Neural progenitor cell (in vitro differentiated cells): ENCODE results near the gene SKIC3. TPM values are rescaled to one million over a fixed set of nuclear protein-coding genes. Genes with fewer than 3 reads are reported as not detected.

ENCODE experiments used
- DNase-seq: peaks from one replicate; pipeline ENCODE4 v3.0.0-alpha.2; 2016; ENCODE audit warnings: low spot score
- H2AFZ ChIP-seq: fragments of 200-600 bp; sonication (generic); replicated peaks from 2 replicates; pipeline ENCODE4 v1.6.1; 2016; ENCODE audit warnings: antibody characterized with exemption
- H3F3A ChIP-seq: fragments of 200-600 bp; sonication (generic); 2 replicates; pipeline ENCODE4 v1.6.1; 2016; ENCODE audit warnings: antibody characterized with exemption, low read depth
- H3K27ac ChIP-seq: fragments of 200-600 bp; sonication (generic); 2 replicates; pipeline ENCODE4 v1.5.1; 2016; ENCODE audit warnings: mild to moderate bottlenecking
- H3K27me3 ChIP-seq: fragments of 200-600 bp; sonication (generic); 2 replicates; pipeline ENCODE4 v1.6.1; 2016; ENCODE audit warnings: mild to moderate bottlenecking, moderate library complexity
- H3K36me3 ChIP-seq: fragments of 200-600 bp; sonication (generic); 2 replicates; pipeline ENCODE4 v1.5.1; 2016
- H3K4me1 ChIP-seq: fragments of 200-600 bp; sonication (generic); 2 replicates; pipeline ENCODE4 v1.6.1; 2016; ENCODE audit warnings: mixed run types
- H3K4me2 ChIP-seq: fragments of 200-600 bp; sonication (generic); 2 replicates; pipeline ENCODE4 v1.6.1; 2016
- H3K4me3 ChIP-seq: fragments of 200-600 bp; sonication (generic); 2 replicates; pipeline ENCODE4 v1.5.1; 2016
- H3K79me2 ChIP-seq: fragments of 200-600 bp; sonication (generic); 2 replicates; pipeline ENCODE4 v1.6.1; 2016; ENCODE audit warnings: low read depth
- H3K9ac ChIP-seq: fragments of 200-600 bp; sonication (generic); 2 replicates; pipeline ENCODE4 v1.6.1; 2016
- H3K9me3 ChIP-seq: fragments of 200-600 bp; sonication (generic); 2 replicates; pipeline ENCODE4 v1.5.1; 2016; ENCODE audit warnings: low read depth
- H4K20me1 ChIP-seq: fragments of 200-600 bp; sonication (generic); 2 replicates; pipeline ENCODE4 v1.6.1; 2016; ENCODE audit warnings: low read depth
- H3K27ac Mint-ChIP-seq: 3 replicates; pipeline ENCODE4 v1.8.0; 2021; ENCODE audit warnings: mixed read lengths
- H3K27me3 Mint-ChIP-seq: 2 replicates; pipeline ENCODE4 v1.8.0; 2022; ENCODE audit warnings: low read depth, mild to moderate bottlenecking, inconsistent platforms, moderate library complexity, mixed read lengths; ENCODE audit not compliant: insufficient read depth
- H3K36me3 Mint-ChIP-seq: 3 replicates; pipeline ENCODE4 v1.8.0; 2021; ENCODE audit warnings: mixed read lengths
- H3K4me1 Mint-ChIP-seq: 3 replicates; pipeline ENCODE4 v1.8.0; 2021; ENCODE audit warnings: mixed read lengths
- H3K4me3 Mint-ChIP-seq: 3 replicates; pipeline ENCODE4 v1.8.0; 2021; ENCODE audit warnings: mild to moderate bottlenecking, moderate library complexity, mixed read lengths
- H3K9me3 Mint-ChIP-seq: 3 replicates; pipeline ENCODE4 v1.8.0; 2020; ENCODE audit warnings: mixed read lengths
- CTCF ChIP-seq: fragments of 200-600 bp; sonication (generic); IDR thresholded peaks from 2 replicates; pipeline ENCODE4 v1.5.1; 2017; ENCODE audit warnings: antibody characterized with exemption, mild to moderate bottlenecking
- EZH2 ChIP-seq: fragments of 200-600 bp; sonication (generic); IDR thresholded peaks from 2 replicates; pipeline ENCODE4 v1.6.1; 2017; ENCODE audit warnings: antibody characterized with exemption, mild to moderate bottlenecking, moderate library complexity
- EZH2phosphoT487 ChIP-seq: fragments of 200-600 bp; sonication (generic); IDR thresholded peaks from 2 replicates; pipeline ENCODE4 v1.6.1; 2017; ENCODE audit warnings: antibody characterized with exemption
- total RNA-seq: library from RNA; depleted of rRNA; stranded (reverse); fragments of >200 nt; gene quantifications from 2 replicates; pipeline ENCODE4 v1.2.3, GENCODE V29; 2015; ENCODE audit warnings: low replicate concordance

SKIC3 gene
- total RNA-seq, 1 donor from 2014 or later, result 132 TPM

- Histone ChIP-seq H3K27me3 (no peaks in the 10 kb centered on the region), H2AFZ (no peak overlapping the region), H3K4me3 (no peak overlapping the region), H3F3A (no peaks in the 10 kb centered on the region), H3K9ac (no peak overlapping the region), H3K4me1 (no peaks in the 10 kb centered on the region), H3K4me2 (no peak overlapping the region), H3K27ac (no peak overlapping the region), H3K9me3 (no peaks in the 10 kb centered on the region), H3K36me3 (no peaks in the 10 kb centered on the region), H4K20me1 (no peaks in the 10 kb centered on the region), H3K79me2 (no peaks in the 10 kb centered on the region)
- H3K27ac Mint-ChIP-seq, result no peak overlapping the region
- H3K4me1 Mint-ChIP-seq, result no peaks in the 10 kb centered on the region
- no peak overlapping the region for H3K4me3 Mint-ChIP-seq
- no peaks in the 10 kb centered on the region for H3K9me3 Mint-ChIP-seq
- H3K36me3 Mint-ChIP-seq, result no peaks in the 10 kb centered on the region
- no peaks in the 10 kb centered on the region for H3K27me3 Mint-ChIP-seq
- no peak for DNase-seq
- TF ChIP-seq CTCF, result no peak
- no peak for TF ChIP-seq EZH2phosphoT487
- no peak for TF ChIP-seq EZH2
These were observed 40.6 kb upstream of the SKIC3 start for GRCh38 chr5:95595289-95595931.

GRCh38 chr5:95591490-95591901, 36.7 kb upstream of the SKIC3 start:
- no peaks in the 10 kb centered on the region for H3K79me2 ChIP-seq
- Mint-ChIP-seq H3K4me3 (no peak overlapping the region), H3K9me3 (no peaks in the 10 kb centered on the region), H3K36me3 (peaks cover 2% of the 10 kb centered on the region), H3K27ac (no peak overlapping the region), H3K4me1 (no peaks in the 10 kb centered on the region), H3K27me3 (no peaks in the 10 kb centered on the region)
- H3K9ac ChIP-seq, result no peak overlapping the region
- TF ChIP-seq CTCF (no peak), EZH2phosphoT487 (no peak), EZH2 (no peak)
- DNase-seq, result no peak
- no peak overlapping the region for H3K4me2 ChIP-seq
- H3F3A ChIP-seq, result no peaks in the 10 kb centered on the region
- no peak overlapping the region for H2AFZ ChIP-seq
- no peaks in the 10 kb centered on the region for H3K9me3 ChIP-seq
- no peaks in the 10 kb centered on the region for H3K27me3 ChIP-seq
- no peak overlapping the region for H3K4me3 ChIP-seq
- no peaks in the 10 kb centered on the region for H3K36me3 ChIP-seq
- H3K27ac ChIP-seq, result no peak overlapping the region
- H4K20me1 ChIP-seq, result no peaks in the 10 kb centered on the region
- H3K4me1 ChIP-seq, result no peaks in the 10 kb centered on the region

- no peaks in the 10 kb centered on the region for H3K4me1 Mint-ChIP-seq
- no peaks in the 10 kb centered on the region for H3K4me1 ChIP-seq
- H3K4me2 ChIP-seq, result no peak overlapping the region
- no peak overlapping the region for H3K27ac Mint-ChIP-seq
- H3K4me3 Mint-ChIP-seq, result no peak overlapping the region
- no peak overlapping the region for H3K9ac ChIP-seq
- no peak overlapping the region for H2AFZ ChIP-seq
- H3K36me3 Mint-ChIP-seq, result peaks cover 2% of the 10 kb centered on the region
- H3K79me2 ChIP-seq, result no peaks in the 10 kb centered on the region
- no peaks in the 10 kb centered on the region for H3K27me3 ChIP-seq
- no peak overlapping the region for H3K4me3 ChIP-seq
- H4K20me1 ChIP-seq, result no peaks in the 10 kb centered on the region
- H3K36me3 ChIP-seq, result no peaks in the 10 kb centered on the region
- H3K27me3 Mint-ChIP-seq, result no peaks in the 10 kb centered on the region
- H3F3A ChIP-seq, result no peaks in the 10 kb centered on the region
- no peaks in the 10 kb centered on the region for H3K9me3 Mint-ChIP-seq
- no peaks in the 10 kb centered on the region for H3K9me3 ChIP-seq
- no peak overlapping the region for H3K27ac ChIP-seq
- no peak for TF ChIP-seq EZH2
- no peak for TF ChIP-seq CTCF
- TF ChIP-seq EZH2phosphoT487, result no peak
- DNase-seq, result no peak
These were observed 36.1 kb upstream of the SKIC3 start for GRCh38 chr5:95590880-95591279.
